Lower leg skin (tissue), 3 donors: ENCODE results near the gene DAB1.

Experiments
- CTCF ChIP-seq, 3 donors: fragments of 450-650 bp; IDR thresholded peaks; one replicate each; pipeline ENCODE4 v1.5.1; 2016; ENCODE audit warnings: antibody characterized with exemption in 3 of 3, mild to moderate bottlenecking in 3 of 3, moderate library complexity in 2 of 3
- POLR2A ChIP-seq, 2 donors: fragments of 450-650 bp; IDR thresholded peaks; one replicate each; pipeline ENCODE4 v1.6.1; 2016 to 2017; ENCODE audit warnings: antibody characterized with exemption in 2 of 2, mild to moderate bottlenecking in 1 of 2, moderate library complexity in 1 of 2

DNA sequence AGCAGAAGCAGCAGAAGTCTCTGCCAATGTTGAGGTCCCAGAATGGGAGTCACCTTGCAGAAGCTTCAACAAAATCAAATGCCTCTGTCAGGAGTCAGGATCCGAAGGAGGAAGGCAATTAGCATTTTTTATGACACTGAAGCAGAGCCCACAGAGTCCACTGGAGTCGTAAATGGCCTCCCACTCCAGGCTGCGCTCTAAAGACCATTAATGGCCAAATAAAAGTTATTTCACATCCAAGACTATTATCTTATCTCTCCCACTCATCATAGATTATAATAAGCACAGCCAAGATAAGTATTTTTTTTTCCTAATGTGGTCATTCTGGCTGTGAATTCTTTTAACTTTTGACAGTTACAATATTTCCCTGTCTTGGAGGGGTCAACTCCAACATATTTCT, 267.0 kb downstream of the DAB1 start:
- TF ChIP-seq CTCF (IDR thresholded peaks at IDR 0.05) (no peak), POLR2A (IDR thresholded peaks at IDR 0.05) (no peak)
